ENCODE data around the gene ADK. TPM values are rescaled to one million over a fixed set of nuclear protein-coding genes. Genes with fewer than 3 reads are reported as not detected.
"Not testable (repeated sequence)": the region's sequence is repeated elsewhere in the genome, so short reads cannot be mapped to it uniquely, and the experiment has no call there.

Gene ADK
- polyA plus RNA-seq, 4 donors, result 7.2 to 32.3 (median 16.1) TPM

DNA sequence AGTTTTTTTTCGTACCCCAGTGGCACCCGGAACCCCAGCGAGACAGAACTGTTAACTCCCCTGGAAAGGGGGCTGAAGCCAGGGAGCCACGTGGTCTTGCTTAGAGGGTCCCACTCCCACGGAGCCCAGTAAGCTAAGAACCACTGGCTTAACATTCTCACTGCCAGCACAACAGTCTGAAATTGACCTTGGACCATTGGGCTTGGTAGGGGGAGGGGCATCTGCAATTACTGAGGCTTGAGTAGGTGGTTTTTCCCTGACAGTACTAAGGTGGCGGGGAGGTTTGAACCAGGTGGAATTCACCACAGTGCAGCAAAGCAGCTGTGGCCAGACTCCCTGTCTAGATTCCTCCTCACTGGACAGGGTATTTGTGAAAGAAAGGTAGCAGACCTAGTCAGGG lies 196.5 kb downstream of the ADK start:
- H3K4me3 ChIP-seq (ENCODE audit: low read depth in 1 of 3, low read length in 3 of 3), result no peak overlapping the region
- peaks cover 0 to 18% (median 0%) of the 10 kb centered on the region in 3 donors for H3K36me3 ChIP-seq (ENCODE audit: control insufficient read depth in 3 of 3, insufficient read depth in 2 of 3, low read depth in 1 of 3, low read length in 3 of 3)
- H3K4me1 ChIP-seq (ENCODE audit: control insufficient read depth in 3 of 3, insufficient read depth in 2 of 3, low read depth in 1 of 3, low read length in 2 of 3), result no peaks in the 10 kb centered on the region
- no peak for FAIRE-seq
- 98 to 99% (median 98%) methylated on average over 6 of the region's 6 CpGs for WGBS, 3 donors
- H3K9me3 ChIP-seq (ENCODE audit: control insufficient read depth in 2 of 2, insufficient read depth in 1 of 2, low read depth in 1 of 2, low read length in 1 of 2), result peaks cover 0 to 25% of the 10 kb centered on the region in 2 donors
- no peak for DNase-seq
- no peaks in the 10 kb centered on the region for H3K27me3 ChIP-seq (ENCODE audit: control insufficient read depth in 3 of 3, insufficient read depth in 3 of 3, low read length in 3 of 3)
- H3K27ac ChIP-seq (ENCODE audit: low read depth in 1 of 3, low read length in 2 of 3), result no peak overlapping the region

DNA sequence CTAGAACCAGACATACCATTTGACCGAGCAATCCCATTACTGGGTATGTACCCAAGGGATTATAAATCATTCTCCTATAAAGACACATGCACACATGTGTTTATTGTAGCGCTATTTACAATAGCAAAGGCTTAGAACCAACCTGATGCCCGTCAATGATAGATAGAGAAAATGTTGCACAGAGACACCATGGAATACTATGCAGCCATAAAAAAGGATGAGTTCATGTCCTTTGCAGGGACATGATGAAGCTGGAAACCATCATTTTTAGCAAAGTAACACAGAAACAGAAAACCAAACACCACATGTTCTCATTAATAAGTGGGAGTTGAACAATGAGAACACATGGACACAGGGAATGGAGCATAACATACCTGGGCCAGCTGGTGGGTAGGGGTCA lies 202.0 kb downstream of the ADK start:
- not testable (repeated sequence) for DNase-seq; H3K4me1 ChIP-seq (ENCODE audit: control insufficient read depth in 3 of 3, insufficient read depth in 2 of 3, low read depth in 1 of 3, low read length in 2 of 3); H3K4me3 ChIP-seq (ENCODE audit: low read depth in 1 of 3, low read length in 3 of 3); FAIRE-seq; H3K27ac ChIP-seq (ENCODE audit: low read depth in 1 of 3, low read length in 2 of 3); H3K27me3 ChIP-seq (ENCODE audit: control insufficient read depth in 3 of 3, insufficient read depth in 3 of 3, low read length in 3 of 3); H3K9me3 ChIP-seq (ENCODE audit: control insufficient read depth in 2 of 2, insufficient read depth in 1 of 2, low read depth in 1 of 2, low read length in 1 of 2); H3K36me3 ChIP-seq (ENCODE audit: control insufficient read depth in 3 of 3, insufficient read depth in 2 of 3, low read depth in 1 of 3, low read length in 3 of 3)
- WGBS, 3 donors, result 97 to 100% (median 99%) methylated on average over 3 of the region's 3 CpGs

DNA sequence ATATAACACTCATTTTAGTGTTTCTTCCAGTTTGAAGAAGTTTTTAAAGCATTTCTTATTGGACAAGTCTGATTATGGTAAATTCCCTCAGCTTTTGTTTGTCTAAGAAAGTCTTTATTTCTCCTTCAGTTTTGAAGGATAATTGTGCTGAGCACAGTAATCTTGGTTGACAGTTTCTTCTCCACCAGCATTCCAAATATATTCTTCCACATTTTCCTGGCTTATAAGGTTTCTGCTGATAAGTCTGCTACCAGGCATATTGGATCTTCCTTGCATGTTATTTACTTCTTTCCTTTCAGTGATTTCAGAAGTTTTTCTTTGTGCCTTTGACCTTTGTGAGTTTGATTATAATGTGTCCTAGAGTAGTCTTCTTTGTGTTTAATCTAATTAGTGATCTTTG lies 210.7 kb downstream of the ADK start:
- Histone ChIP-seq H3K36me3 (ENCODE audit: control insufficient read depth in 3 of 3, insufficient read depth in 2 of 3, low read depth in 1 of 3, low read length in 3 of 3) (peaks cover 3 to 13% (median 4%) of the 10 kb centered on the region in 3 donors), H3K27ac (ENCODE audit: low read depth in 1 of 3, low read length in 2 of 3) (no peak overlapping the region), H3K4me1 (ENCODE audit: control insufficient read depth in 3 of 3, insufficient read depth in 2 of 3, low read depth in 1 of 3, low read length in 2 of 3) (no peaks in the 10 kb centered on the region), H3K27me3 (ENCODE audit: control insufficient read depth in 3 of 3, insufficient read depth in 3 of 3, low read length in 3 of 3) (no peaks in the 10 kb centered on the region), H3K4me3 (ENCODE audit: low read depth in 1 of 3, low read length in 3 of 3) (no peak overlapping the region), H3K9me3 (ENCODE audit: control insufficient read depth in 2 of 2, insufficient read depth in 1 of 2, low read depth in 1 of 2, low read length in 1 of 2) (peaks cover 0 to 24% of the 10 kb centered on the region in 2 donors)
- FAIRE-seq (no peak), DNase-seq (no peak)

DNA sequence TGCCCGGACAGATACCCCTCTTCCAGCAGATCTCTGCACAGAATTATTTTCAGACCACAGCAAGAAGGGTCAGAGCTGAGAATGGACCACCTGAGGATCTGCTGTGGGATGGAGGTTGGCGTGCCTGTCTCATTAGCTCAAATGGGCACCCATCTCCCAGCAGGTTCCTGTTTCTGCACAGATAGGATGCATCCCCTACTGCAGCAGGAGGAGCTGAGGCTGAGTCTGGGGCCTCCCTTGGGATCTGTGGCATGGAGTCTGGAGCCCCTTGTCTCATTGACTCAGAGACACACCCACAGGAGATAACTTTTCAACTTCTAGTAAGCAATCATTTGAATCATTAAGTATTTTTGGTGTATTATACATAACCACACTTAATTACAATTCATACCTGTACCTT lies 212.7 kb downstream of the ADK start:
- Histone ChIP-seq H3K36me3 (ENCODE audit: control insufficient read depth in 3 of 3, insufficient read depth in 2 of 3, low read depth in 1 of 3, low read length in 3 of 3) (peaks cover 3 to 13% (median 4%) of the 10 kb centered on the region in 3 donors), H3K9me3 (ENCODE audit: control insufficient read depth in 2 of 2, insufficient read depth in 1 of 2, low read depth in 1 of 2, low read length in 1 of 2) (peaks cover 0 to 23% of the 10 kb centered on the region in 2 donors), H3K4me1 (ENCODE audit: control insufficient read depth in 3 of 3, insufficient read depth in 2 of 3, low read depth in 1 of 3, low read length in 2 of 3) (no peaks in the 10 kb centered on the region), H3K27me3 (ENCODE audit: control insufficient read depth in 3 of 3, insufficient read depth in 3 of 3, low read length in 3 of 3) (no peaks in the 10 kb centered on the region), H3K4me3 (ENCODE audit: low read depth in 1 of 3, low read length in 3 of 3) (no peak overlapping the region), H3K27ac (ENCODE audit: low read depth in 1 of 3, low read length in 2 of 3) (no peak overlapping the region)
- 92 to 100% (median 94%) methylated on average over 2 of the region's 2 CpGs for WGBS, 3 donors
- FAIRE-seq, result no peak
- no peak for DNase-seq

DNA sequence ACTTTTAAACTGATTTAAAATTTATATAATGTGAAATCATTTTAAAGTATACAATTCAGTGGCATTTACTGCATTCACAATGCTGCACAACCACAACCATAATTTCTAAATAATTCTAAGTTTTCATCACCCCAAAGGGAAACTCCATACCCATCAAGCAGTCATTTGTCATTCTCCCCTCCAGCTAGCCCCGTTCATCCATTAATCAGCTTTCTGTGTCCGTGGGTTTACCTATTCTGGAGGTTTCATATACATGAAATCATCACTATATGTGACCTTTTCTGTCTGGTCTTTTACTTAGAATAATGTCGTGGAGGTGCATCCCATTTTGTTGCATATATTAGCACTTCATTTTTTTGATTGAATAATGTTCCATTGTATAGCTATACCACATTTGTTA lies 214.1 kb downstream of the ADK start:
- peaks cover 0 to 17% of the 10 kb centered on the region in 2 donors for H3K9me3 ChIP-seq (ENCODE audit: control insufficient read depth in 2 of 2, insufficient read depth in 1 of 2, low read depth in 1 of 2, low read length in 1 of 2)
- H3K27ac ChIP-seq (ENCODE audit: low read depth in 1 of 3, low read length in 2 of 3), result no peak overlapping the region
- peaks cover 0 to 13% (median 4%) of the 10 kb centered on the region in 3 donors for H3K36me3 ChIP-seq (ENCODE audit: control insufficient read depth in 3 of 3, insufficient read depth in 2 of 3, low read depth in 1 of 3, low read length in 3 of 3)
- DNase-seq (no peak), FAIRE-seq (no peak)
- H3K27me3 ChIP-seq (ENCODE audit: control insufficient read depth in 3 of 3, insufficient read depth in 3 of 3, low read length in 3 of 3), result no peaks in the 10 kb centered on the region
- no peak overlapping the region for H3K4me3 ChIP-seq (ENCODE audit: low read depth in 1 of 3, low read length in 3 of 3)
- 81 to 90% (median 82%) methylated on average over 3 of the region's 3 CpGs for WGBS, 3 donors
- H3K4me1 ChIP-seq (ENCODE audit: control insufficient read depth in 3 of 3, insufficient read depth in 2 of 3, low read depth in 1 of 3, low read length in 2 of 3), result no peaks in the 10 kb centered on the region

DNA sequence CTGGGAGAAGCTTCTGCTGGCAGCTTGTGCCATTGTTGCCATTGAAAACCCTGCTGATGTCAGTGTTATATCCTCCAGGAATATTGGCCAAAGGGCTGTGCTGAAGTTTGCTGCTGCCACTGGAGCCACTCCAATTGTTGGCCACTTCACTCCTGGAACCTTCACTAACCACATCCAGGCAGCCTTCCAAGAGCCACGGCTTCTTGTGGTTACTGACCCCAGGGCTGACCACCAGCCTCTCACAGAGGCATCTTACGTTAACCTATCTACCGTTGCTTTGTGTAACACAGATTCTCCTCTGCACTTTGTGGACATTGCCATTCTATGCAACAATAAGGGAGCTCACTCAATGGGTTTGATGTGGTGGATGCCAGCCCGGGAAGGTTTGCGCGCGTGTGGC lies 220.7 kb downstream of the ADK start:
- no peaks in the 10 kb centered on the region for H3K4me1 ChIP-seq (ENCODE audit: control insufficient read depth in 3 of 3, insufficient read depth in 2 of 3, low read depth in 1 of 3, low read length in 2 of 3)
- WGBS, 3 donors, result 93 to 98% (median 97%) methylated on average over 7 of the region's 7 CpGs
- FAIRE-seq, result no peak

DNA sequence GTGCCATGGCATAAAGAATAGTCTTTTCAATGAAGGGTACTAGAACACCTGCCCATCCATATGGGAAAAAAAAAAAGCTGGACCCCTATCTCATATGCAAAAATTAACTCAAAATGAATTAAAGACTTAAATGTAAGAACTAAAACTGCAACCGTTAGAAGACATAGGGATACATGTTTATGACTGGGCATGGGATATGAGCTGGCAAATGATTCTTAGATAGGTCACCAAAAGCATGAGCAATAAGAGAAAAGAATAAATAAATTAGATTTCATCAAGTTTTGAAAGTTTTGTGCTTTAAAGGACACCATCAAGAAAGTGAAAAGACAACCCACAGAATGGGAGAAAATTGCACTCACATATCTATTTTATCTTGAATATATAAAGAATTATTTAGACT lies 222.0 kb downstream of the ADK start:
- Histone ChIP-seq H3K4me1 (ENCODE audit: control insufficient read depth in 3 of 3, insufficient read depth in 2 of 3, low read depth in 1 of 3, low read length in 2 of 3) (no peaks in the 10 kb centered on the region), H3K4me3 (ENCODE audit: low read depth in 1 of 3, low read length in 3 of 3) (no peak overlapping the region), H3K27ac (ENCODE audit: low read depth in 1 of 3, low read length in 2 of 3) (no peak overlapping the region), H3K36me3 (ENCODE audit: control insufficient read depth in 3 of 3, insufficient read depth in 2 of 3, low read depth in 1 of 3, low read length in 3 of 3) (peaks cover 0 to 8% (median 0%) of the 10 kb centered on the region in 3 donors), H3K9me3 (ENCODE audit: control insufficient read depth in 2 of 2, insufficient read depth in 1 of 2, low read depth in 1 of 2, low read length in 1 of 2) (no peaks in the 10 kb centered on the region), H3K27me3 (ENCODE audit: control insufficient read depth in 3 of 3, insufficient read depth in 3 of 3, low read length in 3 of 3) (no peaks in the 10 kb centered on the region)
- FAIRE-seq (no peak), DNase-seq (no peak)
- WGBS, 3 donors, result 97 to 100% (median 99%) methylated on average over 1 of the region's 1 CpG

More for the DNA sequence above, 220.7 kb downstream of the ADK start:
- H3K4me3 ChIP-seq (ENCODE audit: low read depth in 1 of 3, low read length in 3 of 3), result no peak overlapping the region
- peaks cover 0 to 8% (median 0%) of the 10 kb centered on the region in 3 donors for H3K36me3 ChIP-seq (ENCODE audit: control insufficient read depth in 3 of 3, insufficient read depth in 2 of 3, low read depth in 1 of 3, low read length in 3 of 3)
- no peak for DNase-seq
- H3K27ac ChIP-seq (ENCODE audit: low read depth in 1 of 3, low read length in 2 of 3), result no peak overlapping the region
- no peaks in the 10 kb centered on the region for H3K27me3 ChIP-seq (ENCODE audit: control insufficient read depth in 3 of 3, insufficient read depth in 3 of 3, low read length in 3 of 3)
- no peaks in the 10 kb centered on the region for H3K9me3 ChIP-seq (ENCODE audit: control insufficient read depth in 2 of 2, insufficient read depth in 1 of 2, low read depth in 1 of 2, low read length in 1 of 2)

DNA sequence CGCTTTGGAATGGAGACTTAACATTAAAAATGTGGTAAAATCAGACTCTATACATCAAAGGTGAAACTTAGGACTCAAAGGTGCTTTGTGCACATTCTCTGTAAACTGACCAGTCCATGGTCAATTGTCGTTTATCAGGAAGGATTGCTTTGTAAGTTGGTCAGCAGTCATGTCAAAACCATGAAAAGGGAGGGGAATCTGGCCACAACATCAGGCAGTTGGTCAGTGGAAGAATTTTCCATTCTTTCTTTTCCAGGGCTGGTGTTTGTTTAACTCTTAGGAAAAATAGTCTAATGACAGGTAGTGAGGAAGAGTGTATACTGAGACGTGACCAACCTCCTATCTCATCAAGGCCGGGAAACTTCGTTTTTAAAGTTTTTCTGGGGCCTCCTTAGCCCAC lies 226.5 kb downstream of the ADK start:
- Histone ChIP-seq H3K27me3 (ENCODE audit: control insufficient read depth in 3 of 3, insufficient read depth in 3 of 3, low read length in 3 of 3) (no peaks in the 10 kb centered on the region), H3K4me3 (ENCODE audit: low read depth in 1 of 3, low read length in 3 of 3) (no peak overlapping the region), H3K27ac (ENCODE audit: low read depth in 1 of 3, low read length in 2 of 3) (no peak overlapping the region), H3K36me3 (ENCODE audit: control insufficient read depth in 3 of 3, insufficient read depth in 2 of 3, low read depth in 1 of 3, low read length in 3 of 3) (no peaks in the 10 kb centered on the region), H3K4me1 (ENCODE audit: control insufficient read depth in 3 of 3, insufficient read depth in 2 of 3, low read depth in 1 of 3, low read length in 2 of 3) (no peaks in the 10 kb centered on the region), H3K9me3 (ENCODE audit: control insufficient read depth in 2 of 2, insufficient read depth in 1 of 2, low read depth in 1 of 2, low read length in 1 of 2) (no peaks in the 10 kb centered on the region)
- DNase-seq (no peak), FAIRE-seq (no peak)
- WGBS, 3 donors, result 90 to 97% (median 96%) methylated on average over 5 of the region's 5 CpGs

DNA sequence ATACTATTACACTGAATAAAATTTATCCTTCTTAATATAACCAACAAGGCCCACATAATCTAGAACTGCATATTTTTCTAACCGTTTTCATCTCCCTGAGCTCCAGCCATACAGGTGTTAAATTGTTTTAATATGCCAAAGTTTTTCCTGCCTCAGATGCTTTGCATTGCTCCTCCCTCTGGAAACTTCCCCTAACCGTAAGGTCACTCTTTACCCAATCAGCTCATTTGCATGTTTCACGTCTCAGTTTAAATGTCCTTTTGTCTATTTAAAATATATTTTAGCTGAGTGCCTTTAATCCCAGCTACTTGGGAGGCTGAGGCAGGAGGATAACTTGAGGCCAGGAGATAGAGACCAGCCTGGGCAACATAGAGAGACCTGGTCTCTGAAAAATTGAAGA lies 228.5 kb downstream of the ADK start:
- Histone ChIP-seq H3K36me3 (ENCODE audit: control insufficient read depth in 3 of 3, insufficient read depth in 2 of 3, low read depth in 1 of 3, low read length in 3 of 3) (no peaks in the 10 kb centered on the region), H3K4me1 (ENCODE audit: control insufficient read depth in 3 of 3, insufficient read depth in 2 of 3, low read depth in 1 of 3, low read length in 2 of 3) (no peaks in the 10 kb centered on the region), H3K27ac (ENCODE audit: low read depth in 1 of 3, low read length in 2 of 3) (no peak overlapping the region), H3K4me3 (ENCODE audit: low read depth in 1 of 3, low read length in 3 of 3) (no peak overlapping the region), H3K27me3 (ENCODE audit: control insufficient read depth in 3 of 3, insufficient read depth in 3 of 3, low read length in 3 of 3) (no peaks in the 10 kb centered on the region), H3K9me3 (ENCODE audit: control insufficient read depth in 2 of 2, insufficient read depth in 1 of 2, low read depth in 1 of 2, low read length in 1 of 2) (no peaks in the 10 kb centered on the region)
- DNase-seq, result no peak
- whole genome bisulfite sequencing, 3 donors, result 86 to 95% (median 86%) methylated on average over 3 of the region's 3 CpGs
- no peak for FAIRE-seq

All from small intestine (tissue), 7 donors.